ENCODE measurements around the gene KDM4B. TPM values are rescaled to one million over a fixed set of nuclear protein-coding genes. Genes with fewer than 3 reads are reported as not detected.

Gene KDM4B
- total and polyA plus RNA-seq, 2 of the 8 experiments (the other 6 are each of a cell fraction or from before 2014, with no cell fraction given), result 12.0 to 31.9 TPM

- H2BK12ac ChIP-seq (ENCODE audit: low read depth, low read length), result no peak overlapping the region
- H2AK5ac ChIP-seq (ENCODE audit: low read depth, low read length), result no peak overlapping the region
- no peaks in the 10 kb centered on the region for H3K27me3 ChIP-seq (replicated peaks in 1 of 4; ENCODE audit: control insufficient read depth in 3 of 4, extremely low read depth in 1 of 4, insufficient read depth in 3 of 4, low read length in 3 of 4)
- no peak overlapping the region for H3K4me3 ChIP-seq (ENCODE audit: extremely low read depth in 1 of 4, insufficient read depth in 2 of 4, low read depth in 3 of 4, low read length in 4 of 4)
- no peak overlapping the region for H3K9ac ChIP-seq (replicated peaks in 1 of 4; ENCODE audit: extremely low read depth in 1 of 4, low read depth in 3 of 4, low read length in 3 of 4)
- H4K20me1 ChIP-seq (replicated peaks in 1 of 2; ENCODE audit: control insufficient read depth in 1 of 2, insufficient read depth in 2 of 2, low read length in 2 of 2), result peaks cover 3 to 7% of the 10 kb centered on the region in 2 experiments
- WGBS, 2 experiments (ENCODE audit: extremely low coverage in 1 of 2, insufficient coverage in 1 of 2, insufficient read length in 1 of 2, insufficient replicate concordance in 2 of 2, low coverage in 1 of 2, low lambda C conversion rate in 2 of 2, missing lambda C conversion rate in 1 of 2), result 91% methylated on average over 21 of the region's 28 CpGs; no CpG with 5 or more reads in 1 of the 2 experiments
- no peaks in the 10 kb centered on the region for H3K23me2 ChIP-seq (ENCODE audit: low read depth, low read length)
- no peak overlapping the region for H3K14ac ChIP-seq (ENCODE audit: insufficient read length)
- H2BK5ac ChIP-seq (ENCODE audit: low read depth, low read length), result no peak overlapping the region
- H3K79me2 ChIP-seq (ENCODE audit: control insufficient read depth in 1 of 2, insufficient read depth in 2 of 2, low read length in 2 of 2), result no peaks in the 10 kb centered on the region
- DNase-seq (ENCODE audit: low read depth in 1 of 2, low spot score in 2 of 2) (no peak), FAIRE-seq (no peak)
- H2BK120ac ChIP-seq (replicated peaks; ENCODE audit: low read depth, low read length), result no peak overlapping the region
- no peak overlapping the region for H4K5ac ChIP-seq (ENCODE audit: insufficient read length, low read depth, low read length)
- no peak overlapping the region for H3K27ac ChIP-seq (ENCODE audit: low read depth, low read length)
- H2AFZ ChIP-seq (ENCODE audit: low read length), result no peak overlapping the region
- POLR2A ChIA-PET (ENCODE audit: partially characterized antibody), result no interaction called here
- no peak overlapping the region for H3K4me2 ChIP-seq (ENCODE audit: insufficient read depth in 1 of 2, low read depth in 2 of 2, low read length in 2 of 2)
- no peak overlapping the region for H4K8ac ChIP-seq (ENCODE audit: extremely low read depth, insufficient read depth, low read length)
- no peak for TF ChIP-seq TAF1 (IDR thresholded peaks at IDR 0.05; ENCODE audit: low read depth, low read length)
- no peak overlapping the region for H2BK15ac ChIP-seq (ENCODE audit: low read length)
- no peak overlapping the region for H4K91ac ChIP-seq (replicated peaks; ENCODE audit: insufficient read length, low read length)
- no peak overlapping the region for H2BK20ac ChIP-seq (ENCODE audit: low read length)
- H3K36me3 ChIP-seq (ENCODE audit: control insufficient read depth in 2 of 4, insufficient read depth in 4 of 4, low read length in 3 of 4), result peaks cover 0 to 9% (median 4%) of the 10 kb centered on the region in 4 experiments; a peak in 5 of 8 replicates
- H3K23ac ChIP-seq (ENCODE audit: insufficient read length), result no peak overlapping the region
- no peak overlapping the region for H3K18ac ChIP-seq (ENCODE audit: extremely low read depth, low read length)
- CTCF ChIA-PET (ENCODE audit: partially characterized antibody), result interaction anchor here (0.5 to 7.9 kb wide), 3 partner anchors 9 to 73 kb away, joined by 3 to 62 read pairs (median 5); no protein-coding TSS in a partner anchor
- no peaks in the 10 kb centered on the region; the same call in 1 of the 2 replicates for H3K79me1 ChIP-seq (ENCODE audit: low read depth, low read length)
- H3K4me1 ChIP-seq (replicated peaks in 1 of 4; ENCODE audit: control insufficient read depth in 3 of 4, insufficient read depth in 4 of 4, low read length in 3 of 4), result peaks cover 0 to 3% (median 0%) of the 10 kb centered on the region in 4 experiments; a peak in 2 of 7 replicates
- no peaks in the 10 kb centered on the region for H3K9me3 ChIP-seq (ENCODE audit: insufficient read depth in 2 of 2, low read depth in 1 of 2, low read length in 1 of 2)
- H3K4ac ChIP-seq (replicated peaks; ENCODE audit: insufficient read length, low read depth, low read length), result no peak overlapping the region
- no peak overlapping the region for H3K56ac ChIP-seq (replicated peaks; ENCODE audit: insufficient read length, low read depth, low read length)
Measured at GRCh38 chr19:5081443-5082161, 112.7 kb downstream of the KDM4B start.
